ENCODE data around the gene ZNF829.
A peak's percentile ranks its signal among the peaks of the same experiment; 100 is the strongest.

ZNF829 gene

DNA sequence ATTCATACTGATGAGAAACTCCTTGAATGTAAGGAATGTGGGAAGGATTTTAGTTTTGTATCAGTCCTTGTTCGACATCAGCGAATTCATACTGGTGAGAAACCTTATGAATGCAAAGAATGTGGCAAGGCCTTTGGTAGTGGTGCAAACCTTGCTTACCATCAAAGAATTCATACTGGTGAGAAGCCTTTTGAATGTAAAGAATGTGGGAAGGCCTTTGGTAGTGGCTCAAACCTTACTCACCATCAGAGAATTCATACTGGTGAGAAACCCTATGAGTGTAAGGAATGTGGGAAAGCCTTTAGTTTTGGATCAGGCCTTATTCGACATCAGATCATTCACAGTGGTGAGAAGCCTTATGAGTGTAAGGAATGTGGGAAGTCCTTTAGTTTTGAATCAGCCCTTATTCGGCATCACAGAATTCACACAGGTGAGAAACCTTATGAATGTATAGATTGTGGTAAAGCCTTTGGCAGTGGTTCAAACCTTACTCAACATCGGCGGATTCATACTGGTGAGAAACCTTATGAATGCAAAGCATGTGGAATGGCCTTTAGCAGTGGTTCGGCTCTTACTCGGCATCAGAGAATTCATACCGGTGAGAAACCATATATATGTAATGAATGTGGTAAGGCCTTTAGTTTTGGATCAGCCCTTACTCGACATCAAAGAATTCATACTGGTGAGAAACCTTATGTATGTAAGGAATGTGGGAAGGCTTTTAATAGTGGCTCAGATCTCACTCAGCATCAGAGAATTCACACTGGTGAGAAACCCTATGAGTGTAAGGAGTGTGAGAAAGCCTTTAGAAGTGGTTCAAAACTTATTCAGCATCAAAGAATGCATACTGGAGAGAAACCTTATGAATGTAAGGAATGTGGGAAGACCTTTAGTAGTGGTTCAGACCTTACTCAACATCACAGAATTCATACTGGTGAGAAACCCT, 38.8 kb downstream of the ZNF829 start:
- TF ChIP-seq, protein P1, sequence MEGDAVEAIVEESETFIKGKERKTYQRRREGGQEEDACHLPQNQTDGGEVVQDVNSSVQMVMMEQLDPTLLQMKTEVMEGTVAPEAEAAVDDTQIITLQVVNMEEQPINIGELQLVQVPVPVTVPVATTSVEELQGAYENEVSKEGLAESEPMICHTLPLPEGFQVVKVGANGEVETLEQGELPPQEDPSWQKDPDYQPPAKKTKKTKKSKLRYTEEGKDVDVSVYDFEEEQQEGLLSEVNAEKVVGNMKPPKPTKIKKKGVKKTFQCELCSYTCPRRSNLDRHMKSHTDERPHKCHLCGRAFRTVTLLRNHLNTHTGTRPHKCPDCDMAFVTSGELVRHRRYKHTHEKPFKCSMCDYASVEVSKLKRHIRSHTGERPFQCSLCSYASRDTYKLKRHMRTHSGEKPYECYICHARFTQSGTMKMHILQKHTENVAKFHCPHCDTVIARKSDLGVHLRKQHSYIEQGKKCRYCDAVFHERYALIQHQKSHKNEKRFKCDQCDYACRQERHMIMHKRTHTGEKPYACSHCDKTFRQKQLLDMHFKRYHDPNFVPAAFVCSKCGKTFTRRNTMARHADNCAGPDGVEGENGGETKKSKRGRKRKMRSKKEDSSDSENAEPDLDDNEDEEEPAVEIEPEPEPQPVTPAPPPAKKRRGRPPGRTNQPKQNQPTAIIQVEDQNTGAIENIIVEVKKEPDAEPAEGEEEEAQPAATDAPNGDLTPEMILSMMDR (IDR thresholded peaks at IDR 0.05; ENCODE audit: low read depth, low read length), result no peak

DNA sequence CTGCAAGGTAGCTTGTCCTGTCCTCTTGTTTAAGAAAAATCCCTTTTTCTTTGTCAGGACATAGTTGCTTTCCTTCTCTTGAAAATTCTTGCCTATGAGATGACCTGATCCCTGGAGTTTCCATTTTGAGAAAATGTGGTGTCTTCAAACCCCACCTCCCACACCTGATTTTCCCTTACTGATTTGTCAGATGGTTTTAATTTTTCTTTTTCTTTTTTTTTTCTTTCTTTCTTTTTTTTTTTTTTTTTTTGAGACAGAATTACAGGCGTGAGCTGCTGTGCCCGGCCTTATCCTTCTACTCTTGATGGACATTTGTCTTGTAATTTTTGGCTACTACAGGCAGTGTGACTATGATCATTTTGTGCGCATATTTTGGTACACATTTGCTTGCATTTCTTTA, 64.2 kb downstream of the ZNF829 start:
- DNase-seq, result no peak
- Histone ChIP-seq H3K4me3 (ENCODE audit: low read depth, low read length) (peak overlapping the region; percentile 75), H3K9me3 (no peaks in the 10 kb centered on the region), H3K36me3 (no peaks in the 10 kb centered on the region), H3K4me1 (no peaks in the 10 kb centered on the region), H3K27me3 (no peaks in the 10 kb centered on the region)
- TF ChIP-seq, protein P1 (IDR thresholded peaks at IDR 0.05; ENCODE audit: low read depth, low read length), result no peak

More for the DNA sequence above, 38.8 kb downstream of the ZNF829 start:
- no peaks in the 10 kb centered on the region for H3K27me3 ChIP-seq
- H3K4me1 ChIP-seq, result no peaks in the 10 kb centered on the region
- no peak overlapping the region for H3K4me3 ChIP-seq (ENCODE audit: low read depth, low read length)
- no peaks in the 10 kb centered on the region for H3K36me3 ChIP-seq
- no peak for DNase-seq
- peaks cover 4% of the 10 kb centered on the region; the same call in 1 of the 2 replicates for H3K9me3 ChIP-seq

DNA sequence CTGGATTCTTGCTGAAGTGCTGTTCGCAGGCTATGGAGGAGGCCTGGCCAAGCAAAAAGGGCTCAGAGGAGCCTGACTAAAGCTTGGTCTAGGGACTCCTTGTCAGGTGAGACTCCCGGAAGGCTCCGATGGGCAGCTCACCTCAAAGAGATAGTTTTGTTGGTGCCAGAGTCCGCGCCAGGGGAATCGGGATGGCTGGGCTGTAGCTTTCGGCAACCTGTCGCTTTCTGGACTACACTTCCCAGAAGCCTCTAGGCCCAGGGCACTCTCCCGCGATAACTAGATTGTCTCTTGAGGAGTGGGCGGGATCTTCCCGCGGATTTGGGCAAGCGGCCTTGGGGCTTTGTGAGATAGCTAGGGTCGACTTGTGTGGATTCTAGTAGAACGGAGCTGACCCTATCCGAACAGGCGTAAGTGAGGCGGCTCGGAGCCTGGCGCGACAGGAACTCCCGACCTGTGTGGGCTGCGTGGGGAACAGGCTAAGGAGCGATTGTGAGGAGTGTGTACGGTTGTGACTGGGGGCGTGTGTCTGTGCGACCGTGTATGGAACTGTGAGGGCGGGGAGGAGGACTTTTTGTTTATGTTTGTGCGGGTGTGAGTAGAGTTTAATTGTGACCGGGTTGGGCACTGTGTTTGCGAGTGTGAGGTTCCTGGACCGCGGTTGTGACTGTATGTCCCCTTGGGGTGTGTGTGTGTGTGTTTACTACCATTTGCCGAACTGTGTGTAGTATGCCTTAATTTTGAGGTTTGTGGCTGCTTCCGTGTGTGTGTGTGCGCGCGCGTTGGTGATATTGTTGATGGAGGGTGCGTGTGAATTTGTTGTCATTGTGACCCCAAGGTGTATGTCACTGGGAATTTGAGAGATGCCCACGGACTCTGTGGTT, 65.3 kb downstream of the ZNF829 start, which contains the start of gene ZNF345:
TSS of gene ZNF345 (plus strand) at position 318 of the 884 bp plus-strand sequence. CDS start 25,955 bp downstream, outside the sequence.
- Histone ChIP-seq H3K36me3 (no peaks in the 10 kb centered on the region), H3K4me1 (no peaks in the 10 kb centered on the region), H3K4me3 (ENCODE audit: low read depth, low read length) (peak within 1 kb of the TSS; percentile 75), H3K27me3 (no peaks in the 10 kb centered on the region), H3K9me3 (no peaks in the 10 kb centered on the region)
- DNase-seq, result peak; percentile 92
- TF ChIP-seq, protein P1 (IDR thresholded peaks at IDR 0.05; ENCODE audit: low read depth, low read length), result no peak

- Histone ChIP-seq H3K4me3 (ENCODE audit: low read depth, low read length) (peak overlapping the region; percentile 75), H3K4me1 (no peaks in the 10 kb centered on the region), H3K9me3 (no peaks in the 10 kb centered on the region), H3K27me3 (no peaks in the 10 kb centered on the region), H3K36me3 (no peaks in the 10 kb centered on the region)
- TF ChIP-seq, protein P1 (IDR thresholded peaks at IDR 0.05; ENCODE audit: low read depth, low read length), result no peak
- peak; percentile 90 for DNase-seq
These were observed 66.2 kb downstream of the ZNF829 start for GRCh38 chr19:36849701-36850558.

- Histone ChIP-seq H3K27me3 (no peaks in the 10 kb centered on the region), H3K4me1 (no peaks in the 10 kb centered on the region), H3K9me3 (no peaks in the 10 kb centered on the region), H3K36me3 (no peaks in the 10 kb centered on the region), H3K4me3 (ENCODE audit: low read depth, low read length) (no peak overlapping the region)
- no peak for DNase-seq
- TF ChIP-seq, protein P1 (IDR thresholded peaks at IDR 0.05; ENCODE audit: low read depth, low read length), result no peak
These were observed 68.1 kb downstream of the ZNF829 start for GRCh38 chr19:36847968-36848367.
